GDM1 (cell line): Measurements from ENCODE around the gene SNX9.
A peak's percentile ranks its signal among the peaks of the same experiment; 100 is the strongest.
"Not testable (repeated sequence)": the region's sequence is repeated elsewhere in the genome, so short reads cannot be mapped to it uniquely, and the experiment has no call there.

Experiments
- DNase-seq: peaks from one replicate; lab custom pipeline; 2025; lab: John Stamatoyannopoulos, UW

SNX9 gene

GRCh38 chr6:157928428-157928827, 105.4 kb downstream of the SNX9 start:
- DNase-seq, result peak; percentile 74

GRCh38 chr6:157929076-157929475, 106.0 kb downstream of the SNX9 start:
- DNase-seq, result peak; percentile 17

- no peak for DNase-seq
These were observed 106.8 kb downstream of the SNX9 start for GRCh38 chr6:157929765-157930319.

GRCh38 chr6:157935786-157936185, 112.7 kb downstream of the SNX9 start:
- no peak for DNase-seq

GRCh38 chr6:157937318-157937717, 114.3 kb downstream of the SNX9 start:
- DNase-seq, result no peak

GRCh38 chr6:157937916-157938315, 114.9 kb downstream of the SNX9 start:
- no peak for DNase-seq

GRCh38 chr6:157940375-157941036, 117.5 kb downstream of the SNX9 start:
- DNase-seq, result not testable (repeated sequence)

- DNase-seq, result no peak
These were observed 118.2 kb downstream of the SNX9 start for GRCh38 chr6:157941101-157941863.

GRCh38 chr6:157942351-157942750, 119.3 kb downstream of the SNX9 start:
- DNase-seq, result no peak

GRCh38 chr6:157943249-157943963, 120.4 kb downstream of the SNX9 start:
- DNase-seq, result no peak

- DNase-seq, result no peak
These were observed 120.9 kb downstream of the SNX9 start for GRCh38 chr6:157943964-157944283.

GRCh38 chr6:157944983-157945931, 122.2 kb downstream of the SNX9 start:
- DNase-seq, result no peak

GRCh38 chr6:157946053-157946617, 123.1 kb downstream of the SNX9 start:
- DNase-seq, result no peak

GRCh38 chr6:157946865-157947532, 124.0 kb downstream of the SNX9 start:
- peak; percentile 44 for DNase-seq

GRCh38 chr6:157950899-157951298, 127.9 kb downstream of the SNX9 start:
- DNase-seq, result not testable (repeated sequence)

- DNase-seq, result no peak
These were observed 128.8 kb downstream of the SNX9 start for GRCh38 chr6:157951828-157952227.

GRCh38 chr6:157952861-157953351, 129.9 kb downstream of the SNX9 start:
- no peak for DNase-seq

GRCh38 chr6:157953580-157954091, 130.6 kb downstream of the SNX9 start:
- DNase-seq, result no peak

- no peak for DNase-seq
These were observed 131.4 kb downstream of the SNX9 start for GRCh38 chr6:157954150-157955117.
